ENCODE results near the gene WDR1.

DNA sequence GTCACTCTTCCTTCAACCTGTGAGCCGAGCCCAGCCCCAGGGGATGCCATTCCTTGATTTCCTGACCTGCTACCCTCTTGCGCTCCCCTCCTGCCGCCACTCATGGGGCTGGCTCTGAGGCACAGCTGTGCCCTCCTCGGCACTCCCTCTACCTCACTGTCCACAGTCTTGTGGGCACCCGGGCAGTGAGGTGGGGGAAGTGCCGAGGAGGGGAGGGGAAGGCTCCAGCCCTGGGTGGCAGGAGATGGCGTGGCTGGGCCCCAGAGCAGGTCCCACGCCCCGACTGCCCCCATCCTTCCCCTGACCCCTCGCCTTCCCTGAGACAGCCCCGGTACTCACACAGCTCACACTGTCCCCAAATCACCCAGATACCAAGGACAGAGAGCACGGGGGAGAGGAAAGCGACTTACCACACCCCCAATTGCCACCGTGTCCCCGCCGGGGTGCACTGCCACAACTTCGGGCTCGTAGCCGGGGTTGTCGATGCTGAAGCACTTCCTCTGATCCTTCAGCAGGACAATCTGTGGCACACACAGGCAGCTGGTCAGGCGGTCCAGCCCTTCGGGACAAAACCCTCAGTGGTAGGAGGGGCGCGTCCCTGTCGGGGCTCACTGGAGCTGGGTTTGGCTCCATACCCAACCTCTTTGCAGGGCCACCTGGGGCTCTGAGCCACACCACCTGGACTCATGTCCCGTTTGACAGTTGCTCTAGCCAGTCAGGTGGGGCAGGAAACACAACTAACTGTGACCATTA, 37.9 kb downstream of the WDR1 start:
- TF ChIP-seq GATA3 (IDR thresholded peaks at IDR 0.05; ENCODE audit: low read depth, low read length) (no peak), GATA2 (IDR thresholded peaks at IDR 0.05; ENCODE audit: low read depth, low read length) (no peak)

Data from SH-SY5Y (cell line).